DND-41 (cell line): ENCODE measurements around the gene SRL.
A peak's percentile ranks its signal among the peaks of the same experiment; 100 is the strongest.

ENCODE experiments used
- ATAC-seq: fragments of 200-7000 bp; cut with Tn5 transposase; 3 replicates; pipeline ENCODE4 v1.9.1; 2021; ENCODE audit warnings: low read depth; ENCODE audit not compliant: insufficient read depth
- DNase-seq: peaks from one replicate; pipeline ENCODE4 v3.0.0-alpha.2; 2020
- H2AFZ ChIP-seq: 2 replicates; pipeline ENCODE4 v1.6.0; 2012; ENCODE audit warnings: low read depth, low read length
- H3K27ac ChIP-seq: 2 replicates; pipeline ENCODE4 v1.5.1; 2012; ENCODE audit warnings: low read length, inconsistent platforms
- H3K27me3 ChIP-seq: fragments of 200-600 bp; sonication (generic); 2 replicates; pipeline ENCODE4 v1.6.0; 2012; ENCODE audit warnings: low read length, mild to moderate bottlenecking, inconsistent platforms; ENCODE audit not compliant: insufficient read depth, poor library complexity
- H3K36me3 ChIP-seq: 2 replicates; pipeline ENCODE4 v1.5.1; 2012; ENCODE audit warnings: low read length, inconsistent platforms; ENCODE audit not compliant: insufficient read depth
- H3K4me1 ChIP-seq: 2 replicates; pipeline ENCODE4 v1.5.1; 2012; ENCODE audit warnings: mild to moderate bottlenecking, low read length; ENCODE audit not compliant: insufficient read depth
- H3K4me2 ChIP-seq: 2 replicates; pipeline ENCODE4 v1.6.0; 2012; ENCODE audit warnings: mild to moderate bottlenecking, moderate library complexity, low read length, inconsistent platforms; ENCODE audit not compliant: insufficient read depth
- H3K4me3 ChIP-seq, 2 experiments: fragments of 200-600 bp in 1 of 2; shearing (Covaris generic) in 1 of 2; 2 replicates each; pipeline ENCODE4 v1.5.1; 2012 to 2016; ENCODE audit warnings: inconsistent platforms in 2 of 2, low read length in 2 of 2, mild to moderate bottlenecking in 2 of 2, low read depth in 1 of 2, moderate library complexity in 1 of 2
- H3K79me2 ChIP-seq: 2 replicates; pipeline ENCODE4 v1.6.0; 2012; ENCODE audit warnings: low read length, inconsistent platforms; ENCODE audit not compliant: insufficient read depth
- H3K9ac ChIP-seq: 2 replicates; pipeline ENCODE4 v1.6.0; 2012; ENCODE audit warnings: low read depth, mild to moderate bottlenecking, inconsistent platforms, low read length, moderate library complexity
- H3K9me3 ChIP-seq: 2 replicates; pipeline ENCODE4 v1.5.1; 2012; ENCODE audit warnings: low read length, moderate library complexity, mild to moderate bottlenecking, inconsistent platforms; ENCODE audit not compliant: insufficient read depth, severe bottlenecking
- H4K20me1 ChIP-seq: 2 replicates; pipeline ENCODE4 v1.6.0; 2012; ENCODE audit warnings: low read length; ENCODE audit not compliant: insufficient read depth
- EZH2 ChIP-seq: IDR thresholded peaks from 3 replicates; pipeline ENCODE4 v1.6.1; 2012; ENCODE audit warnings: borderline replicate concordance, low read depth, mild to moderate bottlenecking, moderate library complexity, low read length, inconsistent platforms; ENCODE audit not compliant: severe bottlenecking
- TF ChIP-seq, protein P1 (sequence below): IDR thresholded peaks from 2 replicates; pipeline ENCODE4 v1.5.1; 2012; ENCODE audit warnings: borderline replicate concordance, low read length, moderate library complexity, mild to moderate bottlenecking; ENCODE audit not compliant: poor library complexity, severe bottlenecking; ENCODE audit errors: extremely low read depth

The SRL gene

DNA sequence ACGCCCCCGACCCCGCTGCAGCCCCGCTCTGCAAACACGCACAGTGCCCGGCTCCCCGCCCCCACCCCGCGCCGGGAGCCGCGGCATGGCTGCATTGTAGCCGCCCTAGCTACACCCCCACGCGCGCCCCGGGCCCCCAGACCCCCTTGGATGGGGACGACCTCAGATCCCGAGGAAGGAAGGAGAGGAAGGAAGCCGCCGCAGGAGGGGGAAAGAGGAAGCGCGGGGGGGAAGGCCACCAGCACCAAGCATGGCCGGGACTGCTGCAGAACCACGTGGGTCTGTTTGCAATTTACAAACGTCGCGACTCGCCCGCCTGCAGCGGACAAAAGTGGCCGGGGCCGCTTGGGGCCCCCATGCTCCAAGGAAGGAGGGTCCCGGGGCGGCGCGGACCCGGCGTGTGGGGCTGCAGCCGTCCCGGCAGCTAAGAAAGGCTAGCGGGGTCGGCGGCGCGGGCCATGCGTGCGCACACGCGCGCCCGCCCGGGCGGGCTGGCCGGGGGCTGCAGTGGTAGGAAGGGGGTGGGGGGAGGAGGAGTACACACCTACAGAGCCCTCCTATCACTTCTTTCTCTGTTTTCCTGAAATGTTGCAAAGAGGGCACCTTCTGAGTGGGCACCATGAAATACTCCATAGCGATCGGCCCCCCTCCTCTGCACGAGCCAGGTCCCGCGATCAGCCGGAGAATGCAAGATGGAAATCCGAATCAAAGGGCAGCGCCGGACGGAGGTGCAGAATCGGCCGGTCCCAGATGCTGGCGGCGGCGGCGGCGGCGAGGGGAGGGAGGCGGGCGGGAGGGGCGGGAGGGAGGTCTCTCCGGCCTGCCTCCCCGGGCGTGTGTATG is 30.5 kb upstream of the SRL start:
- peak; percentile 20 for ATAC-seq
- Histone ChIP-seq H2AFZ (peak overlapping the region; percentile 74), H4K20me1 (peaks cover 8% of the 10 kb centered on the region), H3K9me3 (no peaks in the 10 kb centered on the region), H3K27ac (peak overlapping the region; percentile 94), H3K4me3 (peak overlapping the region; percentile 82 to 95), H3K36me3 (peaks cover 23% of the 10 kb centered on the region), H3K79me2 (peaks cover 50% of the 10 kb centered on the region), H3K9ac (peak overlapping the region; percentile 88), H3K4me1 (peaks cover 29% of the 10 kb centered on the region), H3K27me3 (no peaks in the 10 kb centered on the region), H3K4me2 (peak overlapping the region; percentile 95)
- DNase-seq: peak; percentile 71
- TF ChIP-seq, protein P1, sequence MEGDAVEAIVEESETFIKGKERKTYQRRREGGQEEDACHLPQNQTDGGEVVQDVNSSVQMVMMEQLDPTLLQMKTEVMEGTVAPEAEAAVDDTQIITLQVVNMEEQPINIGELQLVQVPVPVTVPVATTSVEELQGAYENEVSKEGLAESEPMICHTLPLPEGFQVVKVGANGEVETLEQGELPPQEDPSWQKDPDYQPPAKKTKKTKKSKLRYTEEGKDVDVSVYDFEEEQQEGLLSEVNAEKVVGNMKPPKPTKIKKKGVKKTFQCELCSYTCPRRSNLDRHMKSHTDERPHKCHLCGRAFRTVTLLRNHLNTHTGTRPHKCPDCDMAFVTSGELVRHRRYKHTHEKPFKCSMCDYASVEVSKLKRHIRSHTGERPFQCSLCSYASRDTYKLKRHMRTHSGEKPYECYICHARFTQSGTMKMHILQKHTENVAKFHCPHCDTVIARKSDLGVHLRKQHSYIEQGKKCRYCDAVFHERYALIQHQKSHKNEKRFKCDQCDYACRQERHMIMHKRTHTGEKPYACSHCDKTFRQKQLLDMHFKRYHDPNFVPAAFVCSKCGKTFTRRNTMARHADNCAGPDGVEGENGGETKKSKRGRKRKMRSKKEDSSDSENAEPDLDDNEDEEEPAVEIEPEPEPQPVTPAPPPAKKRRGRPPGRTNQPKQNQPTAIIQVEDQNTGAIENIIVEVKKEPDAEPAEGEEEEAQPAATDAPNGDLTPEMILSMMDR: no peak
- no peak for TF ChIP-seq EZH2

DNA sequence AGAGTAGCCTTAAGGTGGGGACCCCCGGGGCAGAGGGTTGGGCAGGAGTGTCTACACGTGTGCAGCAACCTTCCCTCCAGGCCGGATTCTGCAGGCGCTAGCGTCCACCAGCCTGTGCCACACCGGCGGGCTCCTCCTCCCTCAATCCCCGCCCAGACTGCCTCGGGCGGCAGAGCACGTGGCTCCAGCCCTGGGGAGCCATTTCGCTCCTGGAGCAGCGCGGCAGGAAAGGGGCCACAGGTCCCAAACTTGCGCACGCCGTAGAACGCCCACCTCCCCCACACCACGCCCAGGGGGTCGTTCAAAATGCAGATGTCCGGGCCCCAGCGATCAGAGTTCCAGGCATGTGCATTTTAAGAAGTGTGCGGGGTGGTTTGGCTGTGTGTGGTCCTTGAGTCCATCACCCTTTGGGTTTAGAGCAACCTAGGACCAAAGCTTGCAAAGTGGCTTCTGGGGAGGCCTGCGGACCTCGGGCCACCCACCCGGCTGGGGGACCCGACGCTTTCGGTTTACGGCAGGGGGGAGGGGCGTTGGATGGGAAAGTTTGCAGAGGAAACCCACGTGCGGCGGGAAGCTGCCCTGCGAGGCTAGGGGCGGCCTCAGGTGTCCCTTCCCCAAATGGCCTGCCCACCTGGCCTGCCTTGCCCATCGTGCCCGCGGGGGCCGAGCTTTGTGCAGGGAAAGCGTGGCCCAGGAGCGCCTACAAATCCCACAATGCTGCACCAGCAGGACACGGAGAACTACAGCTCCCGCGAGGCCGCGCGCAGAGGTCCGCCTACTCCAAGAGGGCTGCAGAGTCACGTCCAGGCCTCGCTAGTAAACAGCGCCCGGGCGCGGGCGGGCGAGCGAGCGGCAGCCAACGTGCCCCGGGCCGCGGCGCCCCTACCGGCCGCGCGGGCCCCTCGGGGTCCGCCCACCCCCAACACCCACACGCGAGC is 29.6 kb upstream of the SRL start:
- peak overlapping the region; percentile 95 for H3K4me2 ChIP-seq
- peaks cover 17% of the 10 kb centered on the region for H4K20me1 ChIP-seq
- no peaks in the 10 kb centered on the region for H3K27me3 ChIP-seq
- H3K4me3 ChIP-seq: peak overlapping the region; percentile 82 to 95; a peak in 3 of 4 replicates
- H3K36me3 ChIP-seq: peaks cover 25% of the 10 kb centered on the region
- peaks cover 29% of the 10 kb centered on the region for H3K4me1 ChIP-seq
- peaks cover 58% of the 10 kb centered on the region for H3K79me2 ChIP-seq
- DNase-seq: peak; percentile 94
- no peaks in the 10 kb centered on the region for H3K9me3 ChIP-seq
- peak overlapping the region; percentile 94 for H3K27ac ChIP-seq
- peak overlapping the region; percentile 74 for H2AFZ ChIP-seq
- peak; percentile 81 for ATAC-seq
- TF ChIP-seq, protein P1: peak; percentile 29
- no peak for TF ChIP-seq EZH2
- H3K9ac ChIP-seq: peak overlapping the region; percentile 88

- Histone ChIP-seq H3K9me3 (no peaks in the 10 kb centered on the region), H3K4me1 (peaks cover 29% of the 10 kb centered on the region), H3K9ac (peak overlapping the region; percentile 88), H3K4me3 (peak overlapping the region; percentile 82 to 95; a peak in 3 of 4 replicates), H3K27me3 (no peaks in the 10 kb centered on the region), H3K27ac (peak overlapping the region; percentile 94), H4K20me1 (peaks cover 25% of the 10 kb centered on the region), H2AFZ (no peak overlapping the region; the same call in 1 of the 2 replicates), H3K36me3 (peaks cover 30% of the 10 kb centered on the region), H3K79me2 (peaks cover 67% of the 10 kb centered on the region), H3K4me2 (peak overlapping the region; percentile 95)
- DNase-seq (no peak), ATAC-seq (no peak)
- TF ChIP-seq EZH2: no peak
- TF ChIP-seq, protein P1: no peak
These were observed 28.7 kb upstream of the SRL start for GRCh38 chr16:4270595-4270994.
